Endodermal cell (in vitro differentiated cells): Measurements from ENCODE around the gene ABHD5. TPM values are rescaled to one million over a fixed set of nuclear protein-coding genes. Genes with fewer than 3 reads are reported as not detected.

Experiments
- DNase-seq: peaks from one replicate; pipeline ENCODE4 v3.0.0-alpha.2; 2017
- H3K27ac ChIP-seq: 2 replicates; pipeline ENCODE4 v1.5.1; 2013; ENCODE audit warnings: mild to moderate bottlenecking, low read depth, low read length, moderate library complexity
- H3K27me3 ChIP-seq: 2 replicates; pipeline ENCODE4 v1.6.1; 2013; ENCODE audit warnings: mild to moderate bottlenecking, low read length, moderate library complexity; ENCODE audit not compliant: insufficient read depth, control insufficient read depth, poor library complexity, severe bottlenecking
- H3K36me3 ChIP-seq: 2 replicates; pipeline ENCODE4 v1.7.0; 2013; ENCODE audit warnings: mild to moderate bottlenecking, low read length, moderate library complexity; ENCODE audit not compliant: control insufficient read depth, insufficient read depth
- H3K4me1 ChIP-seq: one replicate; pipeline ENCODE4 v1.7.0; 2013; ENCODE audit warnings: low read length; ENCODE audit not compliant: control insufficient read depth, insufficient read depth
- H3K4me3 ChIP-seq: 2 replicates; pipeline ENCODE4 v1.5.1; 2013; ENCODE audit warnings: mild to moderate bottlenecking, low read length, moderate library complexity
- H3K9ac ChIP-seq: 2 replicates; pipeline ENCODE4 v1.6.1; 2013; ENCODE audit warnings: mild to moderate bottlenecking, low read length, moderate library complexity; ENCODE audit not compliant: poor library complexity, severe bottlenecking; ENCODE audit errors: extremely low read depth
- H3K9me3 ChIP-seq: 2 replicates; pipeline ENCODE4 v1.6.1; 2013; ENCODE audit warnings: mild to moderate bottlenecking, low read length, moderate library complexity; ENCODE audit not compliant: control insufficient read depth
- H3K27ac Mint-ChIP-seq: 2 replicates; pipeline ENCODE4 v1.8.0; 2020; ENCODE audit warnings: mixed read lengths
- H3K27me3 Mint-ChIP-seq: 2 replicates; pipeline ENCODE4 v1.8.0; 2021; ENCODE audit warnings: mild to moderate bottlenecking, mixed read lengths; ENCODE audit not compliant: insufficient read depth
- H3K36me3 Mint-ChIP-seq: 2 replicates; pipeline ENCODE4 v1.8.0; 2020; ENCODE audit warnings: low read depth, mixed read lengths
- H3K4me1 Mint-ChIP-seq: 2 replicates; pipeline ENCODE4 v1.8.0; 2020; ENCODE audit warnings: mixed read lengths
- H3K4me3 Mint-ChIP-seq: 2 replicates; pipeline ENCODE4 v1.8.0; 2020; ENCODE audit warnings: mild to moderate bottlenecking, moderate library complexity, mixed read lengths
- H3K9me3 Mint-ChIP-seq: 2 replicates; pipeline ENCODE4 v1.8.0; 2020; ENCODE audit warnings: mild to moderate bottlenecking, mixed read lengths
- WGBS, 2 experiments: methylation state at CpG; one replicate each; pipeline versions ENCODE4 v1.1.5 to v1.1.7; 2013; ENCODE audit warnings: missing lambda C conversion rate in 2 of 2, mixed read lengths in 1 of 2; ENCODE audit not compliant: insufficient coverage in 1 of 2, insufficient read length in 1 of 2; 5-methylcytosine and 5-hydroxymethylcytosine counted together
- total RNA-seq, 2 donors: library from RNA; stranded (reverse); fragmentation: NEBNext Ultra II Directional in 1 of 2; extraction: Animal tissue kit (Norgen Biotek cat#: 25700) in 1 of 2; gene quantifications; 2 replicates in 1 of 2; 3 replicates in 1 of 2; pipeline ENCODE4 v1.2.1, GENCODE V29; 2021
- TF ChIP-seq, protein P1 (sequence below): fragments of 200-600 bp; sonication (generic); conservative IDR thresholded peaks from 2 replicates; pipeline ENCODE4 v1.5.0; 2021; ENCODE audit warnings: antibody characterized with exemption, mild to moderate bottlenecking

The ABHD5 gene
- total RNA-seq, 2 donors from 2014 or later = 20.5 to 24.1 TPM

DNA sequence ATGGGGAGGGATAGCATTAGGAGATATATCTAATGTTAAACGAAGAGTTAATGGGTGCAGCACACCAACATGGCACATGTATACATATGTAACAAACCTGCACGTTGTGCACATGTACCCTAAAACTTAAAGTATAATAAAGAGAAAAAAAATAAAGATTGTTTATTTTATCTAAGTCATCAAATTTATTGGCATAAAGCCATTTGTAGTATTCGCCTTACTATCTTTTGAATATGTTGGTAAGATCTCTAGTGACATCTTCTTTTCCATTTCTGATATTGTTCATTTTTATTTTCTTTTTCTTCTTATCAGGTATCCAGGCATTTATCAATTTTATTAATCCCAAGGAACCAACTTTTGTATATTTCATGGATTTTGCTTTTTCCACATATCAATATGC lies 5.8 kb upstream of the ABHD5 start:
- Mint-ChIP-seq H3K4me1 (peaks cover 10% of the 10 kb centered on the region), H3K4me3 (no peak overlapping the region), H3K36me3 (peaks cover 15% of the 10 kb centered on the region), H3K9me3 (peaks cover 24% of the 10 kb centered on the region), H3K27ac (no peak overlapping the region), H3K27me3 (peaks cover 2% of the 10 kb centered on the region)
- H3K4me3 ChIP-seq = no peak overlapping the region
- no peaks in the 10 kb centered on the region for H3K27me3 ChIP-seq
- WGBS, 2 experiments = 100% methylated on average over 1 of the region's 3 CpGs; no CpG with 5 or more reads in 1 of the 2 experiments
- H3K36me3 ChIP-seq = no peaks in the 10 kb centered on the region
- no peaks in the 10 kb centered on the region for H3K4me1 ChIP-seq
- H3K27ac ChIP-seq = no peak overlapping the region
- H3K9me3 ChIP-seq = no peaks in the 10 kb centered on the region
- no peak for DNase-seq
- TF ChIP-seq, protein P1, sequence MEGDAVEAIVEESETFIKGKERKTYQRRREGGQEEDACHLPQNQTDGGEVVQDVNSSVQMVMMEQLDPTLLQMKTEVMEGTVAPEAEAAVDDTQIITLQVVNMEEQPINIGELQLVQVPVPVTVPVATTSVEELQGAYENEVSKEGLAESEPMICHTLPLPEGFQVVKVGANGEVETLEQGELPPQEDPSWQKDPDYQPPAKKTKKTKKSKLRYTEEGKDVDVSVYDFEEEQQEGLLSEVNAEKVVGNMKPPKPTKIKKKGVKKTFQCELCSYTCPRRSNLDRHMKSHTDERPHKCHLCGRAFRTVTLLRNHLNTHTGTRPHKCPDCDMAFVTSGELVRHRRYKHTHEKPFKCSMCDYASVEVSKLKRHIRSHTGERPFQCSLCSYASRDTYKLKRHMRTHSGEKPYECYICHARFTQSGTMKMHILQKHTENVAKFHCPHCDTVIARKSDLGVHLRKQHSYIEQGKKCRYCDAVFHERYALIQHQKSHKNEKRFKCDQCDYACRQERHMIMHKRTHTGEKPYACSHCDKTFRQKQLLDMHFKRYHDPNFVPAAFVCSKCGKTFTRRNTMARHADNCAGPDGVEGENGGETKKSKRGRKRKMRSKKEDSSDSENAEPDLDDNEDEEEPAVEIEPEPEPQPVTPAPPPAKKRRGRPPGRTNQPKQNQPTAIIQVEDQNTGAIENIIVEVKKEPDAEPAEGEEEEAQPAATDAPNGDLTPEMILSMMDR = no peak
- no peak overlapping the region for H3K9ac ChIP-seq

- H3K36me3 Mint-ChIP-seq = peaks cover 10% of the 10 kb centered on the region
- H3K27me3 Mint-ChIP-seq = peaks cover 2% of the 10 kb centered on the region
- 89 to 93% methylated on average over 2 to 4 of the region's 4 CpGs for WGBS, 2 experiments
- Histone ChIP-seq H3K9me3 (no peaks in the 10 kb centered on the region), H3K27ac (no peak overlapping the region), H3K36me3 (no peaks in the 10 kb centered on the region), H3K9ac (no peak overlapping the region), H3K4me3 (no peak overlapping the region), H3K4me1 (no peaks in the 10 kb centered on the region), H3K27me3 (no peaks in the 10 kb centered on the region)
- DNase-seq = no peak
- H3K4me3 Mint-ChIP-seq = no peak overlapping the region
- peaks cover 16% of the 10 kb centered on the region for H3K9me3 Mint-ChIP-seq
- H3K27ac Mint-ChIP-seq = no peak overlapping the region
- TF ChIP-seq, protein P1 = no peak
- H3K4me1 Mint-ChIP-seq = peaks cover 10% of the 10 kb centered on the region
These were observed 4.8 kb upstream of the ABHD5 start for GRCh38 chr3:43685921-43686320.

DNA sequence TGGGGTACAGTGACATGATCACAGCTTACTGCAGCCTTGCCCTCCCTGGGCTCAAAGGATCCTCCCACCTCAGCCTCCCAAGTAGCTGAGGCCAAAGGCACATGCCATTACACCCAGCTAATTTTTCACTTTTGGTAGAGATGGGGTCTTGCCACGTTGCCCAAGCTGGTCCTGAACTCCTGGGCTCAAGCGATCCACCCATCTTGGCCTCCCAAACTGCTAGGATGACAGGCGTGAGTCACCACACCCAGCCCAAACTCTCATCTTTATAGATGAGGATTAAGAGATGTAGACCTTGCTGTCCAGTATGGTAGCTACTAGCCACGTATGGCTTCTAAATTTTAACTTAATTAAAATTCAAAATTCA lies 4.4 kb upstream of the ABHD5 start:
- no peaks in the 10 kb centered on the region for H3K9me3 ChIP-seq
- no peaks in the 10 kb centered on the region for H3K4me1 ChIP-seq
- Mint-ChIP-seq H3K9me3 (peaks cover 15% of the 10 kb centered on the region), H3K27ac (no peak overlapping the region), H3K27me3 (peaks cover 2% of the 10 kb centered on the region), H3K36me3 (peaks cover 10% of the 10 kb centered on the region), H3K4me3 (no peak overlapping the region), H3K4me1 (peaks cover 10% of the 10 kb centered on the region)
- H3K36me3 ChIP-seq = no peaks in the 10 kb centered on the region
- TF ChIP-seq, protein P1 = no peak
- H3K9ac ChIP-seq = no peak overlapping the region
- H3K27ac ChIP-seq = no peak overlapping the region
- no peak overlapping the region for H3K4me3 ChIP-seq
- H3K27me3 ChIP-seq = no peaks in the 10 kb centered on the region
- 80 to 100% methylated on average over 1 to 4 of the region's 4 CpGs for WGBS, 2 experiments
- DNase-seq = no peak
